BJ (cell line): ENCODE measurements around the gene EHD1. TPM values are rescaled to one million over a fixed set of nuclear protein-coding genes. Genes with fewer than 3 reads are reported as not detected.

Experiments
- CTCF ChIA-PET: fragments of 350-600 bp; formaldehyde crosslinking; extraction: SDS; loops from one replicate; lab custom pipeline; 2021; ENCODE audit warnings: antibody characterized with exemption, inconsistent platforms; lab: Yijun Ruan, JAX
- POLR2A ChIA-PET: fragments of 300-600 bp; sonication (Branson Sonifier 250); formaldehyde crosslinking; extraction: SDS; loops from one replicate; lab custom pipeline; 2021; ENCODE audit warnings: antibody characterized with exemption; lab: Charles Lee
- DNase-seq: peaks from one replicate; pipeline ENCODE4 v3.0.0-alpha.2; 2011; ENCODE audit warnings: low read depth
- H3K27me3 ChIP-seq: 2 replicates; pipeline ENCODE4 v1.6.0; 2011; ENCODE audit warnings: low read length; ENCODE audit not compliant: control insufficient read depth, insufficient read depth
- H3K36me3 ChIP-seq: 2 replicates; pipeline ENCODE4 v1.5.1; 2011; ENCODE audit warnings: low read length; ENCODE audit not compliant: control insufficient read depth, insufficient read depth
- H3K4me3 ChIP-seq: 2 replicates; pipeline ENCODE4 v1.5.1; 2011; ENCODE audit warnings: low read depth, mild to moderate bottlenecking, control low read depth, low read length
- CTCF ChIP-seq: IDR thresholded peaks from 2 replicates; pipeline ENCODE4 v1.5.1; 2011; ENCODE audit warnings: low read depth, mild to moderate bottlenecking, control low read depth, inconsistent platforms, low read length, moderate library complexity; ENCODE audit not compliant: insufficient read depth
- polyA plus RNA-seq: library from polyadenylated mRNA; depleted of rRNA; stranded (reverse); fragments of >200 nt; gene quantifications from 2 replicates; pipeline ENCODE4 v1.2.3, GENCODE V29; 2011

Gene EHD1
- polyA plus RNA-seq, 1 experiment, result 191 TPM

GRCh38 chr11:64833509-64833908, 44.9 kb downstream of the EHD1 start:
- no peak for TF ChIP-seq CTCF
- no peak for DNase-seq
- no peaks in the 10 kb centered on the region for H3K36me3 ChIP-seq
- ChIA-PET CTCF (no interaction called here), POLR2A (no interaction called here)
- H3K4me3 ChIP-seq, result no peak overlapping the region
- no peaks in the 10 kb centered on the region; the same call in 1 of the 2 replicates for H3K27me3 ChIP-seq

- TF ChIP-seq CTCF, result no peak
- Histone ChIP-seq H3K27me3 (no peaks in the 10 kb centered on the region; the same call in 1 of the 2 replicates), H3K4me3 (no peak overlapping the region), H3K36me3 (no peaks in the 10 kb centered on the region)
- ChIA-PET CTCF (no interaction called here), POLR2A (no interaction called here)
- no peak for DNase-seq
Observed at GRCh38 chr11:64833198-64833502, 45.3 kb downstream of the EHD1 start.

- CTCF ChIA-PET, result no interaction called here
Observed at GRCh38 chr11:64832467-64833197, 45.8 kb downstream of the EHD1 start.

GRCh38 chr11:64831411-64831891, 47.0 kb downstream of the EHD1 start:
- no peak for DNase-seq
- Histone ChIP-seq H3K36me3 (no peaks in the 10 kb centered on the region), H3K4me3 (no peak overlapping the region), H3K27me3 (no peaks in the 10 kb centered on the region; the same call in 1 of the 2 replicates)
- TF ChIP-seq CTCF, result no peak
- CTCF ChIA-PET, result interaction anchor here (0.8 kb wide), 1 partner anchor 13 kb away, joined by 5 read pairs; the partner anchor contains the start of gene CDC42BPG
- POLR2A ChIA-PET, result no interaction called here

More at GRCh38 chr11:64832467-64833197, 45.8 kb downstream of the EHD1 start:
- Histone ChIP-seq H3K36me3 (no peaks in the 10 kb centered on the region), H3K27me3 (no peaks in the 10 kb centered on the region; the same call in 1 of the 2 replicates), H3K4me3 (no peak overlapping the region)
- TF ChIP-seq CTCF, result no peak
- DNase-seq, result no peak
- POLR2A ChIA-PET, result no interaction called here

- H3K36me3 ChIP-seq, result no peaks in the 10 kb centered on the region
- ChIA-PET POLR2A (no interaction called here), CTCF (no interaction called here)
- no peak for DNase-seq
- TF ChIP-seq CTCF, result no peak
- no peak overlapping the region for H3K4me3 ChIP-seq
- peaks cover 2% of the 10 kb centered on the region for H3K27me3 ChIP-seq
Observed at GRCh38 chr11:64829536-64830251, 48.7 kb downstream of the EHD1 start.
